GM12873 (cell line): Measurements from ENCODE around the gene ALAS1.

Source experiments
- TF ChIP-seq, protein P1 (sequence below): IDR thresholded peaks from 2 replicates; pipeline ENCODE4 v1.5.1; 2012; ENCODE audit warnings: low read depth, mild to moderate bottlenecking, moderate library complexity, low read length, control low read depth; ENCODE audit not compliant: insufficient read depth; ENCODE audit errors: missing control alignments

Gene ALAS1

DNA sequence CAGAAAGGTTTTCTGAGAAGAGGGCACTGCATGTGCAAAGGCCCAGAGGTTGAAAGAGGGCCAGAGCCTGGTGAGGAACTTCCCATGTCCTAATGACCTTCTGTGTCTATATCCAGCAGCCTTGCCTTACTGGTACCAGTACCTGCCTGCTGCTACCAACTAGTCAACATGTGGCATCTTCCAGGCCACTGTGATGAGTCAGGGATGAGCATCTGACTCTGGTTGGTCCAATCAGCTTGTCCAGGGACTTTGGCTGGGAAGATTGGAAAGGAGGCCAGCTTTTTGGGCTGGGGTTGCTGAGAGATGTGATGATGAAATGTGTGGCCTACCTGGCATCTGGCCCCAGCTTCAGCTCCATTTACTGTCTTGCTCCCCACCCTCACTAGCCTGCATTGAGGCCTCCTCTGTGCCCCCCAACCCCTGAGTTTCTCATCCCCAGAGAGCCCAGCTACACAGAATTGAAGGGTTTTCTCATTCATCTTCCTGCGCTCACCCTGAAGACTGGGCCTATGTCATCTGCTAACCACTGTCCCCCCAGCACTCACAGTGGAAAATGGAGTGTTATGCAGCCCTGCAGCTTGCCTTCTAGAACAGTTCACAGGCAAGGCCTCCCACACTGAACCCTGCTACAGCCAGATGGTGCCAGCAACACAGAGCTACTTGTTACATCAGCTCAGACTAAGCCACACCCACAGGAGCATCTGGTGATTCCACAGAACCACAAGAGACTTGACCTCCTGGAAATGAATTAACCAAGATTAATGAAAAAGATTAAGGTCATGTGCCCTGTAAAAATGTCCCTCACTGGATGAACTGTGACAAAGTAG is 42.3 kb downstream of the ALAS1 start:
- TF ChIP-seq, protein P1, sequence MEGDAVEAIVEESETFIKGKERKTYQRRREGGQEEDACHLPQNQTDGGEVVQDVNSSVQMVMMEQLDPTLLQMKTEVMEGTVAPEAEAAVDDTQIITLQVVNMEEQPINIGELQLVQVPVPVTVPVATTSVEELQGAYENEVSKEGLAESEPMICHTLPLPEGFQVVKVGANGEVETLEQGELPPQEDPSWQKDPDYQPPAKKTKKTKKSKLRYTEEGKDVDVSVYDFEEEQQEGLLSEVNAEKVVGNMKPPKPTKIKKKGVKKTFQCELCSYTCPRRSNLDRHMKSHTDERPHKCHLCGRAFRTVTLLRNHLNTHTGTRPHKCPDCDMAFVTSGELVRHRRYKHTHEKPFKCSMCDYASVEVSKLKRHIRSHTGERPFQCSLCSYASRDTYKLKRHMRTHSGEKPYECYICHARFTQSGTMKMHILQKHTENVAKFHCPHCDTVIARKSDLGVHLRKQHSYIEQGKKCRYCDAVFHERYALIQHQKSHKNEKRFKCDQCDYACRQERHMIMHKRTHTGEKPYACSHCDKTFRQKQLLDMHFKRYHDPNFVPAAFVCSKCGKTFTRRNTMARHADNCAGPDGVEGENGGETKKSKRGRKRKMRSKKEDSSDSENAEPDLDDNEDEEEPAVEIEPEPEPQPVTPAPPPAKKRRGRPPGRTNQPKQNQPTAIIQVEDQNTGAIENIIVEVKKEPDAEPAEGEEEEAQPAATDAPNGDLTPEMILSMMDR: peak; percentile 28

DNA sequence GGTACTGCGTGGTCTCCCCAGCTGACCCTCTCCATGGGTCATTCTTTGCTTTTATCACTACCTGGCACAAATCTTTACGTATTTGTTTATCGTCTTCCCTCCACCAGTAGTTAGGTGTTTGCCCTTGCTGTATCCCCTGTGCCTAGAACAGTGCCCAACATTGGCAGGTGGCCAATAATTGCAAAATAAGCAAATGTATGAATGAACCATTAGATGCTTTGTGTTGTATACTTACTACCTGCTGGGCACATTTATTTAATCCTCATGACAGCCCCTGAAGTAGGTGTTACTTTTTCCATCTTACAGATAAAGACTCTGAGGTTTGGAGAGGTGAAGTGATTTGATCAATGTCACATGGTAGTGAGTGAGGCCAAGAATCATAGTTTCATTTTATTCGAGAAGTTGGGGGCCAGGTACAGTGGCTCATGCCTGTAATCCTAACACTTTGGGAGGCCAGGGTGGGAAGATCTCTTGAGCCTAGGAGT is 43.0 kb downstream of the ALAS1 start:
- TF ChIP-seq, protein P1: no peak

DNA sequence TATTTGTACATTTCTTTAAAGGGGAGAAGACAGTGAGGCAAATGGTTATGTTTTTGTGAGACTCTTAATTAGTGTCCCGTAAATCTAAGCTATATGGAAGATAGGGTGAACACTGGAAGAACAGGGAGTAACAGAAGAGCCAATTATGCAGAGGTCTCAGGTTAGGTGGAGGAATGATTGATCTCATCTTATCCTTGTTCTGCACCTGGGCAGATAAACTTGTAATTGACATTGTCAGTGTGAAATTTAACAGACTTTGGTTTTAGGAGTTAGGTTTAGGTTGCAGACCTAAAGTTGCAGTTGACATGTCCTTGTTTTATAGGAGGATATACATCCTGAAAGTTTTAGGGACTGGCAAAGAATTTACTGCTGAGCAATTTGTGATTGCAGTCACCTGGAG is 44.1 kb downstream of the ALAS1 start:
- TF ChIP-seq, protein P1: no peak

DNA sequence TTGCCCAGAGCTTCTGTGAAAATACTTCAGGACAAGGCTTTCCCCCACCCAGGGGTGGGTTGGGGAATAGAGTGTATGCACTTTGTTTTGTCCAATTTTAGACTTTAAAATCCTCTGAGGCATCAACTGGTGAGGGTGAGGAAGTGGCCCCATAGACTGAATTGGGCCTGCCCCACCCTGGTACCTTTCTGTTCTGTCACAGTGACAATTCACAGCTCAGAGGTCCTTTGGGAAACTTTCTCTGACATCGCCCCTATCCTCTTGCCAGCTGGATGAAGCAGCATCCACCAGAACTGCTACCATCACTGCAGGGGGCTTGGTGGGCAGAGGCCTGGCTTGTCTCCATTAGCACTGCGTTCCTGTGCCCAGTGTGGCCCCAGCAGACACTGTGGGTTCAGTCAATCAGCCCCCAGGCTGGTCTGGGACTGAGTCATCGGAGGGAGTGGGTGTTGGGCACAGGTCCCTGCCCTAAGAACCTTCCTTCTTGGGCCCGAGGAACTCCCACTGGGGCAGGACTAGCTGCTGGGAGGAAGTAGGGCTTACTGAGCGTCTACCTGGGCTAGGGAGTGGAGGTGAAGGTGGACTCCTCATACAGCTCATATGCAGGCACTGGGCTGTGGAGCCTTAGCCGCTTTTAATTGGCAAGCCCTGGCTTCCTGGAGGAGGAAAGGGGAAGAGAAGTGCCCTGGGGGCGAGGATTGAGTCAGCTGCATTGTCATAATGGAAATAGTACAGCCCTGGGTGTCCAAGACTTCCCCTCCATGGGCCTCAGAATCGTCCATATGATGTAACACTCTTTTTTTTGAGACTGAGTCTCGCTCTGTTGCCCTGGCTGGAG is 46.0 kb downstream of the ALAS1 start:
- TF ChIP-seq, protein P1: no peak

DNA sequence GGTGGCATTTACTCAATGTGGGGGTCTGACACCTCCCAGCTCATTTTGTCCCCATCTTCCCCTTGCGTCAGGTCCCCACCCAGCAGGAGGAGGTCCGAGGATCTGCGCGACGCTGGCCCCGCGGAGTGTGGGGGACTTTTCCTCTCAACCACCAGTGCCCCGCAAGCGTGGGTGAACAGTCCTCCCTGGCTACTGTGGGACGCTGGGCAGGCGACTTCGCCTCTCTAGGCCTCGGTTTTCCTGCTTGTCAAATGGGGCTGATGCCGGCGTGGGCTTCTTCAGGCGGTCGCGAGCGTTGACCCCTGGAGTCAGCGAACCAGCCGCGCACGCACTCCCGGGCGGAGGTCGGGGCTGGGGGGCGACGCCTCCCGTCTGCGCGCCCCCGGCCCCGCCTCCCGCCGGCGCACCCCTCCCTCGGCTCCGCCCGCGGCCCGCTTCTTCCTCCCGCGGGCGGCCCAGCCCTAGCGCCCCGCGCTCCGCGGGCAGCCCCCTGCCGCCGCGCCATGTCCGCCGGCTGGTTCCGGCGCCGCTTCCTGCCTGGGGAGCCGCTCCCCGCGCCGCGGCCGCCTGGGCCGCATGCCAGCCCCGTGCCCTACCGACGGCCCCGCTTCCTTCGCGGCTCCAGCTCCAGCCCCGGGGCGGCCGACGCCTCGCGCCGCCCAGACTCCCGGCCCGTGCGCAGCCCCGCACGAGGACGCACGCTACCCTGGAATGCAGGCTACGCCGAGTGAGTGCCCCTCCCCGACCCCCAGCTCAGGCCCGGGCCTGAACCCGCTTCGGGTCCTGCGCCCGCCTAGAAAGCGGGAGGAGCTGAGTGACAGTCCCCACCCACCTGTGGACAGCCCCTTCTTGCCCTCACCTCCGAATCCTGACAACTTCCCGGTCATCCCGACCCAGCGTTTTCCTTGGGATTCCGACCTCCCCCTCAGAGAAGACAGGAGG is 47.6 kb downstream of the ALAS1 start, which contains the start of gene PPM1M:
TSS of gene PPM1M (plus strand) at position 438 of the 942 bp plus-strand sequence. CDS start at position 504, 66 bp downstream.
- TF ChIP-seq, protein P1: no peak

DNA sequence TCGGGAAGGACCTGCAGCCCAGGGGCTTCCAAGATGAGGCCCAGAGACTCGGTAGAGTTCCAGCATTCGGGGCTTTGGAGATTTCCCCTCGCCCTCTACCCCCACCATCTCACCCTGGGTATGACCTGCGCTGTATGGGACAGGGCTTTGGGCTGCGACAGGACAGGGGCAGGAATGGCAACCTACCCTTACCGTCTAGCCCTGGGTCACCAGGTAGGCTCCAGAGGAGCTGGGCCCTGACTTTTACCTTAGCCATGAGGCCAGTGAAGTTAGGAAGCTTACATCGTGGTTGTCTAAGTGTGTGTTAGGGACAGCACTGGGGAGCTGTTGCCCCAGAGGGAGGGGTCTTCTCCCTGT is 48.3 kb downstream of the ALAS1 start:
- TF ChIP-seq, protein P1: no peak
